ENCODE measurements around the gene ATP11A. TPM values are rescaled to one million over a fixed set of nuclear protein-coding genes. Genes with fewer than 3 reads are reported as not detected.
A peak's percentile ranks its signal among the peaks of the same experiment; 100 is the strongest.
"Not testable (repeated sequence)": the region's sequence is repeated elsewhere in the genome, so short reads cannot be mapped to it uniquely, and the experiment has no call there.

The ATP11A gene
- total RNA-seq, 4 donors from 2014 or later, result 23.3 to 35.5 (median 31.1) TPM

- no peak for TF ChIP-seq CTCF (IDR thresholded peaks at IDR 0.05)
- no peak for TF ChIP-seq POLR2A (IDR thresholded peaks at IDR 0.05)
- intact Hi-C loops (cut with DNase I; ENCODE audit: low total_unique reads), result no loop called here
- 95 to 96% methylated on average over 9 of the region's 9 CpGs for WGBS, 2 donors
- no peak overlapping the region for H3K4me3 ChIP-seq (ENCODE audit: low read depth, poor library complexity, severe bottlenecking)
- no peak for DNase-seq (ENCODE audit: low spot score in 2 of 2)
Measured at GRCh38 chr13:112783978-112784371, 94.1 kb downstream of the ATP11A start.

- 97 to 98% methylated on average over 29 of the region's 29 CpGs for WGBS, 2 donors
- H3K4me3 ChIP-seq (ENCODE audit: low read depth, poor library complexity, severe bottlenecking), result no peak overlapping the region
- peak in 1 of 2 donors; percentile 54 for DNase-seq (ENCODE audit: low spot score in 2 of 2)
- TF ChIP-seq CTCF (IDR thresholded peaks at IDR 0.05), result no peak
- intact Hi-C loops (cut with DNase I; ENCODE audit: low total_unique reads), result no loop called here
Measured at GRCh38 chr13:112784811-112785482, 95.1 kb downstream of the ATP11A start.

GRCh38 chr13:112785483-112785856 lies 95.6 kb downstream of the ATP11A start:
- intact Hi-C loops (cut with DNase I; ENCODE audit: low total_unique reads), result no loop called here
- TF ChIP-seq POLR2A (IDR thresholded peaks at IDR 0.05), result no peak
- no peak for TF ChIP-seq CTCF (IDR thresholded peaks at IDR 0.05)
- peak in 1 of 2 donors; percentile 78 for DNase-seq (ENCODE audit: low spot score in 2 of 2)
- 96 to 98% methylated on average over 15 to 16 of the region's 16 CpGs for WGBS, 2 donors
- no peak overlapping the region for H3K4me3 ChIP-seq (ENCODE audit: low read depth, poor library complexity, severe bottlenecking)

GRCh38 chr13:112786810-112787209 lies 97.0 kb downstream of the ATP11A start:
- 94 to 99% methylated on average over 14 of the region's 14 CpGs for WGBS, 2 donors
- H3K4me3 ChIP-seq (ENCODE audit: low read depth, poor library complexity, severe bottlenecking); intact Hi-C loops (cut with DNase I; ENCODE audit: low total_unique reads): not testable (repeated sequence)
- peak in 1 of 2 donors; percentile 42 for DNase-seq (ENCODE audit: low spot score in 2 of 2)

- WGBS, 2 donors, result 94 to 95% methylated on average over 12 to 18 of the region's 18 CpGs
- intact Hi-C loops (cut with DNase I; ENCODE audit: low total_unique reads), result no loop called here
- no peak overlapping the region for H3K4me3 ChIP-seq (ENCODE audit: low read depth, poor library complexity, severe bottlenecking)
- TF ChIP-seq CTCF (IDR thresholded peaks at IDR 0.05) (no peak), POLR2A (IDR thresholded peaks at IDR 0.05) (no peak)
- peak in 1 of 2 donors; percentile 63 for DNase-seq (ENCODE audit: low spot score in 2 of 2)
Measured at GRCh38 chr13:112790735-112791641, 101.2 kb downstream of the ATP11A start.

- 92% methylated on average over 20 of the region's 20 CpGs for WGBS, 2 donors
- intact Hi-C loops (cut with DNase I; ENCODE audit: low total_unique reads), result no loop called here
- no peak overlapping the region for H3K4me3 ChIP-seq (ENCODE audit: low read depth, poor library complexity, severe bottlenecking)
- TF ChIP-seq POLR2A (IDR thresholded peaks at IDR 0.05) (no peak), CTCF (IDR thresholded peaks at IDR 0.05) (no peak)
- peak in 1 of 2 donors; percentile 69 for DNase-seq (ENCODE audit: low spot score in 2 of 2)
Measured at GRCh38 chr13:112791663-112792440, 102.0 kb downstream of the ATP11A start.
